ENCODE results near the gene CLEC3A.
"Not testable (repeated sequence)": the region's sequence is repeated elsewhere in the genome, so short reads cannot be mapped to it uniquely, and the experiment has no call there.

Gene CLEC3A

GRCh38 chr16:78028018-78028417, 5.7 kb downstream of the CLEC3A start:
- no peaks in the 10 kb centered on the region for H3K4me1 ChIP-seq (ENCODE audit: control insufficient read depth, insufficient read depth, low read length, unreplicated experiment)
- H2AFZ ChIP-seq (ENCODE audit: low read length, unreplicated experiment) = no peak overlapping the region
- H3K27ac ChIP-seq (ENCODE audit: low read depth, low read length) = no peak overlapping the region
- no peaks in the 10 kb centered on the region for H3K36me3 ChIP-seq (ENCODE audit: insufficient read depth, low read length)
- no peaks in the 10 kb centered on the region for H3K79me2 ChIP-seq (ENCODE audit: control insufficient read depth, insufficient read depth, low read length, unreplicated experiment)
- no peak overlapping the region for H3K4me3 ChIP-seq (ENCODE audit: low read depth, low read length)
- no peaks in the 10 kb centered on the region for H3K27me3 ChIP-seq (ENCODE audit: insufficient read depth, low read length)

- no peaks in the 10 kb centered on the region for H3K27me3 ChIP-seq (ENCODE audit: insufficient read depth, low read length)
- H3K79me2 ChIP-seq (ENCODE audit: control insufficient read depth, insufficient read depth, low read length, unreplicated experiment) = no peaks in the 10 kb centered on the region
- no peak overlapping the region for H3K27ac ChIP-seq (ENCODE audit: low read depth, low read length)
- H3K4me3 ChIP-seq (ENCODE audit: low read depth, low read length) = no peak overlapping the region
- no peaks in the 10 kb centered on the region for H3K36me3 ChIP-seq (ENCODE audit: insufficient read depth, low read length)
- no peak overlapping the region for H2AFZ ChIP-seq (ENCODE audit: low read length, unreplicated experiment)
- no peaks in the 10 kb centered on the region for H3K4me1 ChIP-seq (ENCODE audit: control insufficient read depth, insufficient read depth, low read length, unreplicated experiment)
Observed at GRCh38 chr16:78034530-78034929, 12.2 kb downstream of the CLEC3A start.

- Histone ChIP-seq H3K27me3 (ENCODE audit: insufficient read depth, low read length) (no peaks in the 10 kb centered on the region), H2AFZ (ENCODE audit: low read length, unreplicated experiment) (no peak overlapping the region), H3K4me1 (ENCODE audit: control insufficient read depth, insufficient read depth, low read length, unreplicated experiment) (no peaks in the 10 kb centered on the region), H3K79me2 (ENCODE audit: control insufficient read depth, insufficient read depth, low read length, unreplicated experiment) (no peaks in the 10 kb centered on the region), H3K36me3 (ENCODE audit: insufficient read depth, low read length) (no peaks in the 10 kb centered on the region), H3K27ac (ENCODE audit: low read depth, low read length) (no peak overlapping the region), H3K4me3 (ENCODE audit: low read depth, low read length) (no peak overlapping the region)
Observed at GRCh38 chr16:78035012-78035411, 12.7 kb downstream of the CLEC3A start.

- H3K4me3 ChIP-seq (ENCODE audit: low read depth, low read length) = no peak overlapping the region
Observed at GRCh38 chr16:78040396-78040795, 18.0 kb downstream of the CLEC3A start.

GRCh38 chr16:78045865-78046581, 23.7 kb downstream of the CLEC3A start:
- no peaks in the 10 kb centered on the region for H3K4me1 ChIP-seq (ENCODE audit: control insufficient read depth, insufficient read depth, low read length, unreplicated experiment)
- no peak overlapping the region for H2AFZ ChIP-seq (ENCODE audit: low read length, unreplicated experiment)
- no peaks in the 10 kb centered on the region for H3K79me2 ChIP-seq (ENCODE audit: control insufficient read depth, insufficient read depth, low read length, unreplicated experiment)
- H3K27ac ChIP-seq (ENCODE audit: low read depth, low read length) = no peak overlapping the region
- H3K36me3 ChIP-seq (ENCODE audit: insufficient read depth, low read length) = no peaks in the 10 kb centered on the region
- no peak overlapping the region for H3K4me3 ChIP-seq (ENCODE audit: low read depth, low read length)
- peaks cover 2% of the 10 kb centered on the region; the same call in 1 of the 2 replicates for H3K27me3 ChIP-seq (ENCODE audit: insufficient read depth, low read length)

More at GRCh38 chr16:78040396-78040795, 18.0 kb downstream of the CLEC3A start:
- Histone ChIP-seq H3K27ac (ENCODE audit: low read depth, low read length) (no peak overlapping the region), H3K79me2 (ENCODE audit: control insufficient read depth, insufficient read depth, low read length, unreplicated experiment) (no peaks in the 10 kb centered on the region), H3K27me3 (ENCODE audit: insufficient read depth, low read length) (no peaks in the 10 kb centered on the region), H2AFZ (ENCODE audit: low read length, unreplicated experiment) (no peak overlapping the region), H3K36me3 (ENCODE audit: insufficient read depth, low read length) (no peaks in the 10 kb centered on the region), H3K4me1 (ENCODE audit: control insufficient read depth, insufficient read depth, low read length, unreplicated experiment) (no peaks in the 10 kb centered on the region)

- Histone ChIP-seq H3K79me2 (ENCODE audit: control insufficient read depth, insufficient read depth, low read length, unreplicated experiment) (no peaks in the 10 kb centered on the region), H3K36me3 (ENCODE audit: insufficient read depth, low read length) (no peaks in the 10 kb centered on the region), H3K27me3 (ENCODE audit: insufficient read depth, low read length) (peaks cover 2% of the 10 kb centered on the region; the same call in 1 of the 2 replicates), H3K4me1 (ENCODE audit: control insufficient read depth, insufficient read depth, low read length, unreplicated experiment) (no peaks in the 10 kb centered on the region), H2AFZ (ENCODE audit: low read length, unreplicated experiment) (no peak overlapping the region), H3K4me3 (ENCODE audit: low read depth, low read length) (no peak overlapping the region), H3K27ac (ENCODE audit: low read depth, low read length) (no peak overlapping the region)
Observed at GRCh38 chr16:78048319-78048718, 26.0 kb downstream of the CLEC3A start.

GRCh38 chr16:78050734-78051400, 28.5 kb downstream of the CLEC3A start:
- no peak overlapping the region for H3K4me3 ChIP-seq (ENCODE audit: low read depth, low read length)

GRCh38 chr16:78057803-78058564, 35.6 kb downstream of the CLEC3A start:
- no peak overlapping the region for H3K4me3 ChIP-seq (ENCODE audit: low read depth, low read length)
- H3K79me2 ChIP-seq (ENCODE audit: control insufficient read depth, insufficient read depth, low read length, unreplicated experiment) = no peaks in the 10 kb centered on the region
- H3K27ac ChIP-seq (ENCODE audit: low read depth, low read length) = no peak overlapping the region
- no peak overlapping the region for H2AFZ ChIP-seq (ENCODE audit: low read length, unreplicated experiment)
- no peaks in the 10 kb centered on the region for H3K27me3 ChIP-seq (ENCODE audit: insufficient read depth, low read length)
- no peaks in the 10 kb centered on the region for H3K4me1 ChIP-seq (ENCODE audit: control insufficient read depth, insufficient read depth, low read length, unreplicated experiment)
- H3K36me3 ChIP-seq (ENCODE audit: insufficient read depth, low read length) = no peaks in the 10 kb centered on the region

More at GRCh38 chr16:78050734-78051400, 28.5 kb downstream of the CLEC3A start:
- Histone ChIP-seq H2AFZ (ENCODE audit: low read length, unreplicated experiment) (no peak overlapping the region), H3K27ac (ENCODE audit: low read depth, low read length) (no peak overlapping the region), H3K27me3 (ENCODE audit: insufficient read depth, low read length) (peaks cover 2% of the 10 kb centered on the region; the same call in 1 of the 2 replicates), H3K4me1 (ENCODE audit: control insufficient read depth, insufficient read depth, low read length, unreplicated experiment) (no peaks in the 10 kb centered on the region), H3K36me3 (ENCODE audit: insufficient read depth, low read length) (no peaks in the 10 kb centered on the region), H3K79me2 (ENCODE audit: control insufficient read depth, insufficient read depth, low read length, unreplicated experiment) (no peaks in the 10 kb centered on the region)

- H3K27me3 ChIP-seq (ENCODE audit: insufficient read depth, low read length); H3K79me2 ChIP-seq (ENCODE audit: control insufficient read depth, insufficient read depth, low read length, unreplicated experiment); H3K4me1 ChIP-seq (ENCODE audit: control insufficient read depth, insufficient read depth, low read length, unreplicated experiment); H3K4me3 ChIP-seq (ENCODE audit: low read depth, low read length); H2AFZ ChIP-seq (ENCODE audit: low read length, unreplicated experiment); H3K27ac ChIP-seq (ENCODE audit: low read depth, low read length); H3K36me3 ChIP-seq (ENCODE audit: insufficient read depth, low read length): not testable (repeated sequence)
Observed at GRCh38 chr16:78059806-78060205, 37.5 kb downstream of the CLEC3A start.

GRCh38 chr16:78060295-78060694, 37.9 kb downstream of the CLEC3A start:
- H3K27ac ChIP-seq (ENCODE audit: low read depth, low read length) = no peak overlapping the region
- no peaks in the 10 kb centered on the region for H3K36me3 ChIP-seq (ENCODE audit: insufficient read depth, low read length)
- H3K4me1 ChIP-seq (ENCODE audit: control insufficient read depth, insufficient read depth, low read length, unreplicated experiment) = no peaks in the 10 kb centered on the region
- H3K4me3 ChIP-seq (ENCODE audit: low read depth, low read length) = no peak overlapping the region
- H3K79me2 ChIP-seq (ENCODE audit: control insufficient read depth, insufficient read depth, low read length, unreplicated experiment) = no peaks in the 10 kb centered on the region
- no peak overlapping the region for H2AFZ ChIP-seq (ENCODE audit: low read length, unreplicated experiment)
- H3K27me3 ChIP-seq (ENCODE audit: insufficient read depth, low read length) = peaks cover 7% of the 10 kb centered on the region; the same call in 1 of the 2 replicates

All from ACC112 (cell line).